OCI-LY1 (cell line): ENCODE measurements around the gene ZNF101.

Experiments
- EZH2 ChIP-seq: fragments of 200-600 bp; sonication (generic), shearing (Covaris generic); IDR thresholded peaks from 2 replicates; pipeline ENCODE4 v1.8.0; 2017; ENCODE audit warnings: borderline replicate concordance, mixed run types, mild to moderate bottlenecking, antibody characterized with exemption, low read length, moderate library complexity, mixed read lengths
- TF ChIP-seq, protein P1 (sequence below): fragments of 200-600 bp; sonication (generic), shearing (Covaris generic); IDR thresholded peaks from 2 replicates; pipeline ENCODE4 v1.5.1; 2017; ENCODE audit warnings: mild to moderate bottlenecking, antibody characterized with exemption, low read length, moderate library complexity, mixed read lengths

DNA sequence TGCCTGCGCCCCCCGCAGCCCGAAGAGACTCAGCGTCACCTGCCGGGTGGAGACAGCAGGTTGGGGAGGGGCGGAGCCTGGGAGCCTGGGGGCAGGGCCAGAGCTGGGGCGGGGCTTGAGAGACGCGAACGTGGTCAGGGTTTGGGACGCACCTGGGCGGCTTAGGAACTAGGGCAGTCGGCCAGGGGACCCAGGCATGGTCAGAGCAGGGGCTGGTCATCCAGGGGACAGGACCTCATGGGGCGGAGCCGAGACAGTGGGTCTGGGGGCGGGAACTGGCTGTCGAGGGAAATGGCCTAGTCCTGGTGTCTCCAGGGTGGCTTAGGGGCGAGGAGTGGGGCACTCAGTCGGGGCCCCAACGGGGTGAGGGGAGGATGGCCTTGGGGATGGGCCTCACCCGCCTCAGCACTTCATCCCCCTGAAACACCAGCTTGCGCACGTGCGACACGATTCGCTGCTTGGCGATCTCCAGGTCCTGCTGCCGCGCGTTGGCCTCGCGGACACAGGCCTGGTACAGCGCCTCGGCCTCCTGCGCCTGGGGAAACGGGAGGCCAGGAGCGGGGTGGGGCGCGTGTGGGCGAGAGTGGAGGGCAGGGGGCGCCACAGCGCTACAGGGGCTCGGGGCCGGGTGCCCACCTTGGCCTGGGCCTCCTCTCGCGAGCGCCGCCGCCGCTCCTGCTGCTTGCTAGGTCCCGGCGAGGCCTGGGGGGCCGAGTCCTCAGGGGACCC lies 31.0 kb upstream of the ZNF101 start:
- TF ChIP-seq, protein P1, sequence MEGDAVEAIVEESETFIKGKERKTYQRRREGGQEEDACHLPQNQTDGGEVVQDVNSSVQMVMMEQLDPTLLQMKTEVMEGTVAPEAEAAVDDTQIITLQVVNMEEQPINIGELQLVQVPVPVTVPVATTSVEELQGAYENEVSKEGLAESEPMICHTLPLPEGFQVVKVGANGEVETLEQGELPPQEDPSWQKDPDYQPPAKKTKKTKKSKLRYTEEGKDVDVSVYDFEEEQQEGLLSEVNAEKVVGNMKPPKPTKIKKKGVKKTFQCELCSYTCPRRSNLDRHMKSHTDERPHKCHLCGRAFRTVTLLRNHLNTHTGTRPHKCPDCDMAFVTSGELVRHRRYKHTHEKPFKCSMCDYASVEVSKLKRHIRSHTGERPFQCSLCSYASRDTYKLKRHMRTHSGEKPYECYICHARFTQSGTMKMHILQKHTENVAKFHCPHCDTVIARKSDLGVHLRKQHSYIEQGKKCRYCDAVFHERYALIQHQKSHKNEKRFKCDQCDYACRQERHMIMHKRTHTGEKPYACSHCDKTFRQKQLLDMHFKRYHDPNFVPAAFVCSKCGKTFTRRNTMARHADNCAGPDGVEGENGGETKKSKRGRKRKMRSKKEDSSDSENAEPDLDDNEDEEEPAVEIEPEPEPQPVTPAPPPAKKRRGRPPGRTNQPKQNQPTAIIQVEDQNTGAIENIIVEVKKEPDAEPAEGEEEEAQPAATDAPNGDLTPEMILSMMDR: peak; percentile 4; the same call in 1 of the 2 replicates
- no peak for TF ChIP-seq EZH2
